GM12892 (cell line): ENCODE results near the gene REEP1.
"Not testable (repeated sequence)": the region's sequence is repeated elsewhere in the genome, so short reads cannot be mapped to it uniquely, and the experiment has no call there.

ENCODE experiments used
- DNase-seq: peaks from one replicate; pipeline ENCODE4 v3.0.0; 2011; ENCODE audit not compliant: insufficient read length
- FAIRE-seq: peaks from 2 replicates; lab custom pipeline; 2011; peaks lifted over from hg19 to GRCh38; lab: Jason Lieb, UNC
- POLR2A ChIP-seq: IDR thresholded peaks from 2 replicates; pipeline ENCODE4 v1.6.1; 2011; ENCODE audit warnings: low read depth, low read length, control low read depth
- POLR2AphosphoS5 ChIP-seq: IDR thresholded peaks from 2 replicates; pipeline ENCODE4 v1.6.1; 2011; ENCODE audit warnings: low read depth, low read length, control low read depth
- TAF1 ChIP-seq: IDR thresholded peaks from 2 replicates; pipeline ENCODE4 v1.6.1; 2011; ENCODE audit warnings: low read depth, mild to moderate bottlenecking, control low read depth, low read length, borderline replicate concordance

REEP1 gene

DNA sequence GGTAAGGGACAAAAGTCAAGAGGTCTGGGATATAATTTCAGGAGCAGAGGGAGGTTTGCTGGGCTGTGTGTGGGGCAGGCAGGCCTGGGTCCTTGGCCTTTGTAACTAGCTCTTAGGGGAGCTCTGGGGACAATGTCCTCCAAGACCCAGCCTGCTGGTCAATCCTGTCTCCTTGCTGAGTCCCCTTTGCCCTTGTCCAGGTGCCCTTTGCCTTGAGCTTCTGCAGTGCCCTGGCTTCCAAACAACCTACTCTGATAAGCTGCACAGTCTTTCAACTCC, 30.0 kb upstream of the REEP1 start:
- DNase-seq (no peak), FAIRE-seq (no peak)
- TF ChIP-seq POLR2A (no peak), POLR2AphosphoS5 (no peak), TAF1 (no peak)

DNA sequence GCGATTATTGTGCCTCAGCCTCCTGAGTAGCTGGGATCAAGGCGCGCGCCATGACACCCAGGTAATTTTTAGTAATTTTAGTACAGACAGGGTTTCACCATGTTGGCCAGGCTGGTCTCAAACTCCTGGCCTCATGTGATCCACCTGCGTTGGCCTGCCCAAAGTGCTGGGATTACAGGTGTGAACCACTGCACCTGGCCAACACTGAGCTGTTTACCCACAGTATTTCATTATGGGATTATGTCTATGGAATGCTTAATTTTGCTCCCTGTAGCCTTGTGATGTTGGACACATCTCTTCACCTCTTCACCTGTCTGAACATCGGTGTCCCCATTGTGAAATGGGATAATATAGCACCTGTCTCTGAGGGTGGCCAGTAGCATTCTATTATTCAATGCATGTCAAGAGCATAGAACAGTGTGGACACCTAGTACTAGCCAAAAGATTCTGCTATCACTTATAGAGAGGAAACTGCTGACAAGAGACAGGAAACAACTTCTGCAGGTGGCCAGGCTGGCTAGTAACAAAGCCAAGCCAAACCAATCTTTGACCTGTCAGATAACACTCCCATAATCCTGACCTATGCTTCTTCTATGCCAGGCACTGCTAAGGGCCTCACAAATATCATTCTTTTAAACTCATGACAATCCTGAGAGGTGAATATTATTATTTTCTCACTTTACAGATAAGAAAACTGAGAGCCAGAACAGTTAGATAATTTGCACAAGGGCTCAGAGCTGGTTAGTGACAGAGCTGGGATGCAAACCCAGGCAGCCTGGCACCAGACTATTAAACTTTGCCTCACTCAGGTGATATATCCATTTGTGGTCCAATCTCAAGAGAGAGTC, 29.4 kb upstream of the REEP1 start:
- TF ChIP-seq POLR2A (no peak), POLR2AphosphoS5 (no peak), TAF1 (no peak)
- no peak for FAIRE-seq
- DNase-seq = no peak

DNA sequence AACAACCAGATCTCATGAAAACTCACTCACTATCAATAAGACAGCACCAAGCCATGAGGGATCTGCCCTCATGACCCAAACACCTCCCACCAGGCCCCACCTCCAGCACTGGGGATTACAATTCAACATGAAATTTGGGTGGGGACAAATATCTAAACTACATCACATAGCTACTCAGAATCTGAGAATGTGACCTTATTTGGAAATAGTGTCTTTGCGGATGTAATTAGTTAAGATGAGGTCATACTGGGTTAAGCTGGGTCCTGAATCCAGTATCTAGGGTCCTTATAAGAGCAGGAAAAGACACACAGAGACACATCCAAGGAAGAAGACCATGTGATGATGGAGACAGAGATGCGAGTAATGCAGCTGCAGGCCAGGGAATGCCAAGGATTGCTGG, 27.5 kb upstream of the REEP1 start:
- no peak for TF ChIP-seq TAF1
- TF ChIP-seq POLR2AphosphoS5 = no peak
- TF ChIP-seq POLR2A = no peak
- DNase-seq (no peak), FAIRE-seq (no peak)

DNA sequence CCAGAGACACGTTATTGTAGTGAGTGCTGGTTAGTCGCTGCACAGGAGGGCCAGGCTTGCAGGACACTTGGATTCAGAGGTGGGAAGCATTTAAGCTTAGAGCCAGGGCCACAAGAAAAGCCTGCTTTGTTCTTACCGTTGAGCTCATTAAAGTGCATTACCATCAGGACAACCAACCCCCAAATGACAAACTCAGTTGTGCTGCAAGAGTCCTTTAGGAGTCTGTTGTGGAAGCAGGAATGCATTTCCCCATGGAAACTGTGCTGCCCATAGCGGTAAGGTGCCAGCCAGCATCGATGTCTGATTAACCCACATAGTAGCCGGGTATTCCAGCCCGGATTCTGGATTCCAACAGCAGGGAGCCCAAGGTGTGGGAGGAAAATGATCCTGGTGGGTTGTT, 23.4 kb upstream of the REEP1 start:
- no peak for DNase-seq
- TF ChIP-seq POLR2AphosphoS5 = no peak
- TF ChIP-seq POLR2A = no peak
- TF ChIP-seq TAF1 = no peak
- FAIRE-seq = no peak

DNA sequence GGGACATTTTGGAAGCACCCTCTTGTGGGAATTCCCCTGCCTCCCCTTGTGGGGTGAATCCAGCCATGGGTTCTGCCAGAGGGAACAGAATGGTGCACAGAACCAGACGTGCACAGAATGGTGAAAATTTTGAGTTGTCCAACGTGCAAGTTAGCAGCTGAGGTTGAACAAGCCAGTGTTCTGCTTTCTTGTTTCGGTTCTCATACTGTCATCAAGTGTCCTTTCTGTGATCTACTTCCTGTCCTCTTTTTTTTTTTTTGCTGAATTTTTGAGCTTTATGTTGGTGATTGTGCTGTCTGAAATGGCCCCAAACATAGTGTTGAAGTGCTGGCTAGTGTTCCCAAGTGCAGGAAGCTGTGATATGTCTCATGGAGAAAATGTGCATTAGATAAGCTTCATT, 21.5 kb upstream of the REEP1 start:
- no peak for DNase-seq
- TF ChIP-seq POLR2A (no peak), POLR2AphosphoS5 (no peak), TAF1 (no peak)
- FAIRE-seq = peak; percentile 79

DNA sequence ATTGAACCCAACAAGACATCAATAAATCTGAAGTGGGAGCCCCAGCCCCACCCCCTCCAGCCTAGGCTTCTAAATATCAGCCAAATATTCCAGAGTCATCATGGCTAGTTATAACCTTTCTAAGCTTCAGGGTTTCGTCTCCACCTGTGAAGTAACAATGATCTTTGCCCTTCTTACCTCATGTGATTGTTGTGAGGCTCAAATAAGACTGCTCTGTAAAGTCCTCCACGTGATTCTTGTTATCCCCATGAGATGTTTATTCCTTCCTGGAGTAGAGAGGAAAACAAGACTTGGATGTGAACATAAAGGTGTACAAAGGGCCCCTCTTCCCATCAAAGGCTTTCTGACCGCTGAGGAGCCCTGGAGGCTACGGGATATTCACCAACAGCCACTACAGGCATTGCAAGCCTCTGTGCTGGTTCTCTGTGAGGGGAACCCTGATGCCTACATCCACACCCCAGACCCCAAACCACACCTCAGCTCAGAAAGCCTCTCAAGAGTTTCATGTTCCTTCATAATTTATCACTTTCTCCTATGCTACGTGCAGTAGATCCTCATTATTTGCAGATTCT, 20.1 kb upstream of the REEP1 start:
- FAIRE-seq (no peak), DNase-seq (no peak)
- no peak for TF ChIP-seq TAF1

DNA sequence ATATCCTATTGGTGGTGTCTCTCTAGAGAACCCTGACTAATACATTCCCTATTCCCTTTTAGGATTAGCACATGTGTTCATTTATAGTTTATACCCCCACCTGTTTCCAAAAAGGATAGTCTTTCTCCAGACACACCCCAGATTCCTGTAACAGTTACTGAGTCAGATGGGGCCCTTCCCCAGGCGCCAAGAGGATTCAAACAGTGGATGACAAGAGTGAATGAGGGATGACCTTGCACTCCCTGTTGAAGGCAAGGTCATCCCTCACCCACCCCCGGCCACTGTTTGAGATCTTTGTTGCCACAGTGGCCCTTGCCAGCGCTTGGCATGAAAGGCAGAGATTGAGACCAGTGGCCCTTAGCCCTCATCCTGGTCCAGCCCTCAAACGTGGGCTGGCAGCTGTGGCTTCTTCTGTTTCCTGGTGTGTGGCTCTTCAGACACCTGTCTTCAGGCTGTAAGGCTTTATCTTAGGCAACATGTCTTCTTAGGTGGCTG, 15.3 kb upstream of the REEP1 start:
- no peak for TF ChIP-seq POLR2AphosphoS5
- TF ChIP-seq TAF1 = no peak
- no peak for TF ChIP-seq POLR2A
- FAIRE-seq (no peak), DNase-seq (no peak)

DNA sequence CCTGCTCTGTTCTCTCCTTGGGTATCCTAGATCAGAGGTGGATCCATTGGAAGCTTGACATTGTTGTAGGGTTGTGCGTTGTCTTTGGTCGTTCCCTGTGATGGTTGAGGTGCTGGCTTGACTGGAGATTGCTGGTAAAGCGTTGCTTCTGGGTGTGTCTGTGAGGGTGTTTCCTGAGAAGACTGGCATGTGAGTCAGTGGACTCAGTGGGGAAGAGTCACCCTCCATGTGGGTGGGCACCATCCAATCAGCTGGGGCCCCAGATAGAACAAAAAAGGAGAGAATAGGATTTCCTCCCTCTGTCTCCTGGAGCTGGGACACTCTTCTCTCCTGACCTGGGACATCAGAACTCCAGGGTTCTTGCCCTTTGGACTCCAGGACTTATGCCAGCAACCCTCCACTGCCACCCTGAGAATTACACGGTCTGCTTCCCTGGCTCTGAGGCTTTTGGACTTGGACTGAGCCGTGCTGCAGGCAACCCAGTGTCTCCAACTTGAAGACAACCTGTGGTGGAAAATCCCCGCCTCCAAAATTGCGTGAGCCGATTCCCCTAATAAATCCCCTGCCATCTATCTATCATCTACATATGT, 14.8 kb upstream of the REEP1 start:
- no peak for TF ChIP-seq POLR2A
- TF ChIP-seq POLR2AphosphoS5 = no peak
- no peak for TF ChIP-seq TAF1
- FAIRE-seq (no peak), DNase-seq (no peak)

DNA sequence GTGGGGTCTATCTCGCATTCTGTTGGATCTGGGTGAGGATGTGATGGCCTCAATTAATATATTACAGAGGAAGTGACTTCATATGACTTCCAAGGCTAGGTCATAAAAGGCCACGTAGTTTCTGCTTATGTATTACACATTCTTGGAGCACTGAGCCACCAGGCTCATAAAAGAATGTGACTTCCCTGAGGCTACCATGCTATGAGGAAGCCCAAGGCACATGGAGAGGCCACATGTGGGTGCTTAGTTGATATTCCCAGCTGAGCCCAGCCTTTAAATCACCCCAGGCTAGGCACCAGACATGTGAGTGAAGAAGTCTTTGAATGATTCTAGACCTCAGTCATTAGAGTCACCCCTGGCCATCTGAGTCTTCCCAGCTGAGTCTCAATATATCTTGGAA, 13.3 kb upstream of the REEP1 start:
- DNase-seq (no peak), FAIRE-seq (no peak)
- TF ChIP-seq POLR2A (no peak), POLR2AphosphoS5 (no peak), TAF1 (no peak)

DNA sequence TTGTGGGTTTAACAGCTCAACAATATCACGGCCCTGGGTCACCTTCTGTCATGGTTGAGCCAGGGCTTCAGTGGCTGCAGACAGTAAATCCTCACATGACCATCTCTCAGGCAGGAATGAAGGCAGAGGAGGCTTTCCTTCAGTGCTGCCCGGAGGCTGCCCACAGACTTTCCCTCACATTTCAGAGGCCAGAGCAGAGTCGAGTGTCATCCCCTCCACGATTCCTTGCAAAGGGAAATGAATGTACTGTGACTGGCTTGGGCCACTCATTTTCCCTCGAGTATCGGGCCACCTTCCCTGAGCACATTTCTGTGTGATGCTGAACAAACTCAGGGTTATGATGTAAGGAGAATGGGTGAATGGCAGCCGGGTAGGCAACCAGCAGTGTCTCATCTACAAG, 10.0 kb upstream of the REEP1 start:
- no peak for FAIRE-seq
- TF ChIP-seq POLR2A (no peak), TAF1 (no peak), POLR2AphosphoS5 (no peak)
- no peak for DNase-seq

DNA sequence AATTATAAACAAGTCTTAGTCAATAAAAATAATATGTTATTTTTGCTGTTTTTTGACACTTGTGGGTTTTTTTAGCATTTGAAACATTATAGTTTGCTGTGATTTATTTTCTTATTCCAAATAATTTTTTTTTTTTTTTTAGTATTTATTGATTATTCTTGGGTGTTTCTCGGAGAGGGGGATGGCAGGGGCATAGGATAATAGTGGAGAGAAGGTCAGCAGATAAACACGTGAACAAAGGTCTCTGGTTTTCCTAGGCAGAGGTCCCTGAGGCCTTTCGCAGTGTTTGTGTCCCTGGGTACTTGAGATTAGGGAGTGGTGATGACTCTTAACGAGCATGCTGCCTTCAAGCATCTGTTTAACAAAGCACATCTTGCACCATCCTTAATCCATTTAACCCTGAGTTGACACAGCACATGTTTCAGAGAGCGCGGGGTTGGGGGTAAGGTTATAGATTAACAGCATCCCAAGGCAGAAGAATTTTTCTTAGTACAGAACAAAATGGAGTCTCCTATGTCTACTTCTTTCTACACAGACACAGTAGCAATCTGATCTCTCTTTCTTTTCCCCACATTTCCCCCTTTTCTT, 8.5 kb upstream of the REEP1 start:
- FAIRE-seq, DNase-seq: not testable (repeated sequence)

DNA sequence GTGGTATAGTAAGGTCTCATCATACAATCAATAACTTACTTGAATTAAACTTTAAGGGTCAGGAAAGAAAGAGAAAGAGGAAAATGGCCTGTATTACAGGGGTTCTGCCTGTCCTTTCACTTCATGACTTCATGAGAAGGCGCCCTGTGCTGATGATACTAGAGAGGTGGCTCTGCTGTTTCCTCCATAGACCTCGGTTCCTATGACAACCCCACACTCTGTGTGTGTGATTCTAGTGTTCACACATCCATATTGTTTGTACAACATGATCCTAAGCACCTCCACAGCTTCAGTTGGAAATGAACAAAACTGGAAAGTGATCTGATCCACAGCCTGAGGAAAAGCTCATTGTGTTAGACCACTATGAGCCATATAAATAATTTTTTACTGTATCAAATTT, 7.0 kb upstream of the REEP1 start:
- FAIRE-seq = no peak
- TF ChIP-seq POLR2A (no peak), TAF1 (no peak), POLR2AphosphoS5 (no peak)
- no peak for DNase-seq
